Measurements from ENCODE around the gene FAM83D.

FAM83D gene

DNA sequence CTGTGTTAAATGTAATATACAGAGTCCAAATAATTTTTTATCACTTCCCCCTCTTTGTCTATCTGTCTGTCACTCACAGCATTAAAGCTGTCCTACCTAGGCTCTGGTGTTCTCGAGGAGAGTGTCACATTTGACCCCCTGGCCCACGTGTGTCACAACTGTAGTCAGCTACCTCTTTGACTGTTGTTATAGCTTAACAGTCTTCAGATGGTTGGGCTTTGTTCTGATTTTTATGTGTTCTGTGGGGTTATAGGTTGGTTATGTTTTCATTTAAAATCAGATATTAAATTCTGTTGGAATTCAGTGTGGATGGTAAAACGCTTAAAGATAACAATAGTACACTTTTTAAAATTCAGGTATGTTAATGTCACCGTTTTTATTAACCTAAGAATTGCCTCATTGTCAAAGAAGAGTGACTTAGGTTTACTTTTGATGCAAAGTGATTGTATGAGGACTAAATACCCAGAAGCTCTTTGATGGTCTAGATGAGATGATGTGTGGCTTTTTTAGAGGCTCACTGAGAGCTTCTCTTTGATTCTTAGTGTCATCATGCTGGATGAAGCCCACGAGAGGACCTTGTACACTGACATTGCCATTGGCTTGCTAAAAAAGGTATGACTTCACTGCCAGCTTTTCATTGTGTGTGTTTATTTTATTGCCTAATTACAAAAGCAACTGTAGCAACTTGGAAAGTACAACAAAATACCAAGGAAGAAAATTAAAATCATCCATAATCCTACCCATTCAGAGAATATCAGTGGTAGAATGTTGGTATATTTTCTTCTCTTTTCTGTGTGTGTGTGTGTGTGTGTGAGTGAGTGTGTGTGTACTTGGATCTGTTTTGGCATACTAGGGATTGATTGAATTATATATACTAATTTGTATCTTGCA, 65.8 kb downstream of the FAM83D start:
- TF ChIP-seq CEBPB (IDR thresholded peaks at IDR 0.05) (no peak), CREB1 (IDR thresholded peaks at IDR 0.05; ENCODE audit: low read depth) (no peak), RAD21 (IDR thresholded peaks at IDR 0.05; ENCODE audit: low read depth) (no peak), NFIC (IDR thresholded peaks at IDR 0.05) (no peak), TCF12 (IDR thresholded peaks at IDR 0.05; ENCODE audit: low read depth) (no peak), TEAD4 (IDR thresholded peaks at IDR 0.05) (no peak), EGR1 (IDR thresholded peaks at IDR 0.05) (no peak), EP300 (IDR thresholded peaks at IDR 0.05; ENCODE audit: borderline replicate concordance) (no peak), TAF1 (IDR thresholded peaks at IDR 0.05; ENCODE audit: low read depth) (no peak), YY1 (IDR thresholded peaks at IDR 0.05; ENCODE audit: low read depth) (no peak), ZBTB7A (IDR thresholded peaks at IDR 0.05; ENCODE audit: low read depth) (no peak), FOXM1 (IDR thresholded peaks at IDR 0.05; ENCODE audit: borderline replicate concordance, low read depth) (no peak)
- TF ChIP-seq, protein P1, sequence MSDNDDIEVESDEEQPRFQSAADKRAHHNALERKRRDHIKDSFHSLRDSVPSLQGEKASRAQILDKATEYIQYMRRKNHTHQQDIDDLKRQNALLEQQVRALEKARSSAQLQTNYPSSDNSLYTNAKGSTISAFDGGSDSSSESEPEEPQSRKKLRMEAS (IDR thresholded peaks at IDR 0.05): no peak
- TF ChIP-seq, protein P2, sequence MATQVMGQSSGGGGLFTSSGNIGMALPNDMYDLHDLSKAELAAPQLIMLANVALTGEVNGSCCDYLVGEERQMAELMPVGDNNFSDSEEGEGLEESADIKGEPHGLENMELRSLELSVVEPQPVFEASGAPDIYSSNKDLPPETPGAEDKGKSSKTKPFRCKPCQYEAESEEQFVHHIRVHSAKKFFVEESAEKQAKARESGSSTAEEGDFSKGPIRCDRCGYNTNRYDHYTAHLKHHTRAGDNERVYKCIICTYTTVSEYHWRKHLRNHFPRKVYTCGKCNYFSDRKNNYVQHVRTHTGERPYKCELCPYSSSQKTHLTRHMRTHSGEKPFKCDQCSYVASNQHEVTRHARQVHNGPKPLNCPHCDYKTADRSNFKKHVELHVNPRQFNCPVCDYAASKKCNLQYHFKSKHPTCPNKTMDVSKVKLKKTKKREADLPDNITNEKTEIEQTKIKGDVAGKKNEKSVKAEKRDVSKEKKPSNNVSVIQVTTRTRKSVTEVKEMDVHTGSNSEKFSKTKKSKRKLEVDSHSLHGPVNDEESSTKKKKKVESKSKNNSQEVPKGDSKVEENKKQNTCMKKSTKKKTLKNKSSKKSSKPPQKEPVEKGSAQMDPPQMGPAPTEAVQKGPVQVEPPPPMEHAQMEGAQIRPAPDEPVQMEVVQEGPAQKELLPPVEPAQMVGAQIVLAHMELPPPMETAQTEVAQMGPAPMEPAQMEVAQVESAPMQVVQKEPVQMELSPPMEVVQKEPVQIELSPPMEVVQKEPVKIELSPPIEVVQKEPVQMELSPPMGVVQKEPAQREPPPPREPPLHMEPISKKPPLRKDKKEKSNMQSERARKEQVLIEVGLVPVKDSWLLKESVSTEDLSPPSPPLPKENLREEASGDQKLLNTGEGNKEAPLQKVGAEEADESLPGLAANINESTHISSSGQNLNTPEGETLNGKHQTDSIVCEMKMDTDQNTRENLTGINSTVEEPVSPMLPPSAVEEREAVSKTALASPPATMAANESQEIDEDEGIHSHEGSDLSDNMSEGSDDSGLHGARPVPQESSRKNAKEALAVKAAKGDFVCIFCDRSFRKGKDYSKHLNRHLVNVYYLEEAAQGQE (IDR thresholded peaks at IDR 0.05; ENCODE audit: low read depth): no peak
- TF ChIP-seq, protein P3, sequence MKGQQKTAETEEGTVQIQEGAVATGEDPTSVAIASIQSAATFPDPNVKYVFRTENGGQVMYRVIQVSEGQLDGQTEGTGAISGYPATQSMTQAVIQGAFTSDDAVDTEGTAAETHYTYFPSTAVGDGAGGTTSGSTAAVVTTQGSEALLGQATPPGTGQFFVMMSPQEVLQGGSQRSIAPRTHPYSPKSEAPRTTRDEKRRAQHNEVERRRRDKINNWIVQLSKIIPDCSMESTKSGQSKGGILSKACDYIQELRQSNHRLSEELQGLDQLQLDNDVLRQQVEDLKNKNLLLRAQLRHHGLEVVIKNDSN (IDR thresholded peaks at IDR 0.05): no peak

DNA sequence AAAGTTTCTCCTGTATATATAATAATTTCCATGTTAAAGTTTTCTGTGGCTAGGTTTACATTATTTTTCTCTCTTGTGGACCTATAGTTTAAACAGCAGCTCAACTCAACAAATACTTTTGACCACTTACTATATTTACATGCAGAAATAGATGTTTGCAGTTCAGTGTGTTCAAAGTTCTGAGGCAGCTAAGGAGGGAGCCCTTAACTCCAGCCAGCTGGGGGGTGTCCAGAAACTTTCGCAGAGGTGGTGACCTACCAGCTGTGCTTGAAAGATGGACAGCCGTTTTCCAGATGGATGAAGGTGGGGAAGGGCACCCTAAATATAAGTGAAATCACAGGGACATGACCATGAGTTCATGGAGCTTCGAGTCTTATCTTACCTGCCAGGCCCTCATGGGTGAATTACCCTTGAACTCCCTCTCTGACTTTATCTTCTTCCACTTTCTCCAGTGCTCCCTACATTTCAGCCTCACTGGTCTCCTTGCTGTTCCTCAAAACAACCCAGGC, 69.4 kb downstream of the FAM83D start:
- TF ChIP-seq RAD21 (IDR thresholded peaks at IDR 0.05; ENCODE audit: low read depth) (no peak), EGR1 (IDR thresholded peaks at IDR 0.05) (no peak), FOXM1 (IDR thresholded peaks at IDR 0.05; ENCODE audit: borderline replicate concordance, low read depth) (no peak), YY1 (IDR thresholded peaks at IDR 0.05; ENCODE audit: low read depth) (no peak), TEAD4 (IDR thresholded peaks at IDR 0.05) (no peak), CREB1 (IDR thresholded peaks at IDR 0.05; ENCODE audit: low read depth) (no peak)
- TF ChIP-seq, protein P3 (IDR thresholded peaks at IDR 0.05): no peak
- TF ChIP-seq, protein P1 (IDR thresholded peaks at IDR 0.05): no peak
- TF ChIP-seq, protein P2 (IDR thresholded peaks at IDR 0.05; ENCODE audit: low read depth): no peak

DNA sequence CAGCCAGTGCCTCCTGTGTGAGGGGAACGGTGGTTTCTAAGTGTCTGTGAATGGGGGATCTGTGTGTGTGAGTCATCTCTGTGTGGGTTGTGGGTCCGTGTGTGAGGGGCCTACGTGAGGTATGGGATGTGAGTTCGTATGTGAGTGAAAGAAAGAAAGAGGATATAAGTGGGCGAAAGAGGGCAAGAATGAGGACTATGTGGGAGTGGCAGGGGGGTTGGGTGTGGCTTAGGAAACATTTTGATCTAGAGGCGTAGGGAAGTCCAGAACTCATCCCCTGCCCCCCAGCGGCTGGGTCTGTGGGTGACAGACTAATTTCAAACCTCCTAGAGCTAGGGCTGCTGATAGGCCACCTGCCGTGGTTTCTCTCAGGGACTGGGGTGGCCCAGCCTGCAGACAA, 71.4 kb downstream of the FAM83D start:
- TF ChIP-seq NFIC (IDR thresholded peaks at IDR 0.05) (no peak), TAF1 (IDR thresholded peaks at IDR 0.05; ENCODE audit: low read depth) (no peak), CREB1 (IDR thresholded peaks at IDR 0.05; ENCODE audit: low read depth) (no peak), ZBTB7A (IDR thresholded peaks at IDR 0.05; ENCODE audit: low read depth) (no peak), YY1 (IDR thresholded peaks at IDR 0.05; ENCODE audit: low read depth) (no peak), TEAD4 (IDR thresholded peaks at IDR 0.05) (no peak)
- TF ChIP-seq, protein P1 (IDR thresholded peaks at IDR 0.05): no peak
- TF ChIP-seq, protein P2 (IDR thresholded peaks at IDR 0.05; ENCODE audit: low read depth): no peak

DNA sequence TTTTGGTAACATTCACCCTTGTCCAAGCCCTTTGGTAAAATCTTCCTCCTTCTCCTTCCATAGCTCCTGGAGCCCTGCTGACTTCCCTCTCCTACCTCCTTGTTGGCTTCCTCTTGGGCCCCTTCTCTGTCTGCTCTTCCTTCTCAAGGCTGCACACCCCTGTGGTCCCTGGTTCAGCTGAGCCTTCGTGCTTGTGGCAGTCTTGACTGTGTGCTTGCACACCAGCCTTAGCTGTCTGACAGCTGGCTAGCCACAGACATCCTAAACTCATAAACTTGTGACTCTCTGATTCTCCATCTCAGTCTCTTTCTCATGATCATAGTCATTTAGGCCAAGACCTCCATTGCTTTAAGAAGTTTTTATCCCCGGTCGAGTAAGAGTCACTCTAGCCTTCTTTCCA, 73.0 kb downstream of the FAM83D start:
- TF ChIP-seq FOXM1 (IDR thresholded peaks at IDR 0.05; ENCODE audit: borderline replicate concordance, low read depth) (no peak), EP300 (IDR thresholded peaks at IDR 0.05; ENCODE audit: borderline replicate concordance) (no peak), RAD21 (IDR thresholded peaks at IDR 0.05; ENCODE audit: low read depth) (no peak), CREB1 (IDR thresholded peaks at IDR 0.05; ENCODE audit: low read depth) (no peak), EGR1 (IDR thresholded peaks at IDR 0.05) (no peak), TAF1 (IDR thresholded peaks at IDR 0.05; ENCODE audit: low read depth) (no peak), TCF12 (IDR thresholded peaks at IDR 0.05; ENCODE audit: low read depth) (no peak), ZBTB7A (IDR thresholded peaks at IDR 0.05; ENCODE audit: low read depth) (no peak), CEBPB (IDR thresholded peaks at IDR 0.05) (no peak), TEAD4 (IDR thresholded peaks at IDR 0.05) (no peak), YY1 (IDR thresholded peaks at IDR 0.05; ENCODE audit: low read depth) (no peak)
- TF ChIP-seq, protein P1 (IDR thresholded peaks at IDR 0.05): no peak
- TF ChIP-seq, protein P3 (IDR thresholded peaks at IDR 0.05): no peak

Measured in Ishikawa (cell line).